ENCODE measurements around the gene TIMM13.

Gene TIMM13

DNA sequence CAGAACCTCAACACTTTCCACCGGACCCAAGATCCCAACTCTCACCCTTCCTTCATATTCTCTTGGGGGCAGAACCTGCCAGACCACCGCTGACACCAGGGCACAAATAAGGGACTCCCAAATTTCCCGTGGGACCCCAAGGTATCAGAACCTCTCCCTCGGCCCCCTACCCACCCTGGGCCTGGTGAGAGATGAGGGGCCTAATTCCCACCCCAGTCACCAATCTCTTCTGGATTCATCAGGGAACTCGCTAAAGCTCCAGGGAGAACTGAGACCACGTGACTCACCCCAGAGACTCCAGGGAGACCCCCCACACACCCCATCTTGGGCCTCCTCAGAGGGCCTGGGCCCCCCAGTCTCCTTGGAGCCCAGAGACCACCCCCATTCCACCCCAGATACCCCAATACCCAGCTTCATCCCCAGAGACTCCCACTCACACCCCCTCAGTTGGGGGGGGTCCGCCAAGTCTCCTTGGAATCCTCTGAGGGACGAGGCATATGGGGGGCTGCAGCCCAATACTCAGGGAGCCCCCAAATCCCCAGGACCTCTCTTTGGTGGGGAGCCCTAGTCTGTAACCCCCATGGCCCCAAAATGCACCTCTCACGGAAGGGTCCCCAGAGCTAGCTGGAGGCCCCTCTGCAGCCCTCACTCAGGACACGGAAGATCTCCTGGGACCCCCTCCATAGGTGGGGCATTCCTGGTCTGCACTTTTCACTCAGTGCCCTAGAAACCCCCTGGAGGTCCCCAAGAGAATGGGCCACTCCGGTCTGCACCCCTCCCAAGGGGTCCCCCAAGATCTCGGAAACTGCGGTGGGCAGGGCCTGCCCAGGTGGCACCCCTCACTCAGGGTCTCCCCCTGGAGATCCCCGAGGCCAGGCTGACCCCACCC, 27.8 kb upstream of the TIMM13 start:
- no peak for DNase-seq

- DNase-seq, result no peak
Observed at GRCh38 chr19:2454199-2454961, 27.0 kb upstream of the TIMM13 start.

DNA sequence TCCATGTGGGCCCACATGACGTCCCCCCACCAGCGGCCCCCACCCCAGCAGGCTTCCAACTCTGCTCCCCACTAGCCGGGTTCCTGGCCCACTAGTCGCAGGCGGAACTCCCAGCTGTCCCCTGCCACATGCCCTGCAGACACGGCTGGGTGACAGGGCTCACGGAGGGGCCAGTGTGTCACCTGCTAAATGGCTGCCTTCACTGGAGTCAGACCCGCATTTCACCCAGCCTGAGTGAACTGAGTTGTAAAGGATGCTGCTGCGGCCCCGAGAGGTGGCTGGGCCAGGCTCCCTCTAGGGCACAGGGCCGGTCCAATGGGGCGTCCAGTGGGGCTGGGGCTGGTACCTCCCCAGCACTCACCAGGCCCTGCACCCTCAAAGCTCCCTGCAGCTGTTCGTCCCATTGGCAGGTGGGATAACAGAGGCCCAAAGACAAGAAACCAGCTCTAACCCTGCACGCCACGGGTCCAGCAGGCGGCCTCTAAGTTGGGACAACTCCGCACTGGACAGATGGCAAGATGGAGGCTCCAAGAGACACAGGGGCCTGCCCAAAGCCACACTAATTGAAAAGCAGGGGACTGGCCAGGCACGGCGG, 26.1 kb upstream of the TIMM13 start:
- DNase-seq, result no peak

DNA sequence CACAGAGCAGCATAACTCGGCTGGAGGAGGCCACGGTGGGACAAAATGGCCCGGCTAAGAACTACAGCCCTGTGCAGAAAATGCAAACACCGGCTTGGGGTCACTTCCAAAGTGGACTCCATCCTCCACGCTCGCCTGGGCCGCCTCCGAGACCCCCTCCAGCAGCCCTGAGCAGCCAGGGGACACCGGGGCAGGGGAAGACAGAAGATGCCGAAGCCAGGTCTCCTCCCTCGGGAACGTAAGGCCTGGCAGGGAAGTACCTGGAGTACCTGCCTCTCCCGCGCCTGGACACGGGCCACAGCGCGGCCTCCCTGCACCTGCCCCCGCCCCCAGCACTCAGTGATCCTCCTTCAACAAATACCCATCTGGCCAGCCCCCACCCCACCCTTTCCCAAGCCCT, 24.4 kb upstream of the TIMM13 start:
- no peak for DNase-seq

GRCh38 chr19:2451138-2451537, 23.8 kb upstream of the TIMM13 start:
- DNase-seq, result no peak

DNA sequence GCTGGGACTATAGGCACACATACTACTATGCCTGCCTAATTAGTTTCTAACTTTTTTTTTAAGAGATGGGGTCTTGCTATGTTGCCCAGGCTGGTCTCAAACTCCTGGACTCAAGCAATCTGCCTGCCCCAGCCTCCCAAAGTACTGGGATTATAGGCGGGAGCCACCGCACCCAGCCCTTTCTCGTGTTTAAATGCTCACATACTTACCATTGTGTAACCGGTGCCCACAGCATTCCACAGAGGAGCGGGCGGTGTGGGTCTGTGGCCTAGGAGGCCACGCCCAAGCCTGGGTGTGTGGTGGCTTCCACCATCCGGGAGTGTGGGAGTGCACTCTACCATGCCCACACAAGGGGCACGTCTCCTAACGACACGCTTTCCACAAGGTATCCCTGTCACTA, 21.6 kb upstream of the TIMM13 start:
- DNase-seq, result no peak

DNA sequence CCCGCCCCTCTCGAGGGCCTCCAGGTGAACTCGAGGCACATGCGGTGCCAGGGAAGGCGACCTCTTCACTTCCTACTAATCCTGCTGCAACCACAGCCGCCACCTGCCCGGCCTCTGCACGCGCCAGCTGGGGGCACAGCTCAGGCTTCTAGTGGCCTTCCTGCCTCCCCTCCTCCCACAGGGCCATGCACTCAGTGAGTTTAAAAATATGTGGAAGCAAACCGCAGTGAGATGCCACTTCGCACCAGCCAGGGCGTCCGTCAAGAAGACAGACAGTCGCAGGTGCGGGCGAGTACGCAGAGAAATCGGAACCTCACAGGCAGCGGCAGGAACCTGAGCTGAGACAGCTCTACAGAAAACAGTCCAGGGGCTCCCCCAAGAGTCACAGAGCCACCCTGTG, 19.0 kb upstream of the TIMM13 start:
- no peak for DNase-seq

DNA sequence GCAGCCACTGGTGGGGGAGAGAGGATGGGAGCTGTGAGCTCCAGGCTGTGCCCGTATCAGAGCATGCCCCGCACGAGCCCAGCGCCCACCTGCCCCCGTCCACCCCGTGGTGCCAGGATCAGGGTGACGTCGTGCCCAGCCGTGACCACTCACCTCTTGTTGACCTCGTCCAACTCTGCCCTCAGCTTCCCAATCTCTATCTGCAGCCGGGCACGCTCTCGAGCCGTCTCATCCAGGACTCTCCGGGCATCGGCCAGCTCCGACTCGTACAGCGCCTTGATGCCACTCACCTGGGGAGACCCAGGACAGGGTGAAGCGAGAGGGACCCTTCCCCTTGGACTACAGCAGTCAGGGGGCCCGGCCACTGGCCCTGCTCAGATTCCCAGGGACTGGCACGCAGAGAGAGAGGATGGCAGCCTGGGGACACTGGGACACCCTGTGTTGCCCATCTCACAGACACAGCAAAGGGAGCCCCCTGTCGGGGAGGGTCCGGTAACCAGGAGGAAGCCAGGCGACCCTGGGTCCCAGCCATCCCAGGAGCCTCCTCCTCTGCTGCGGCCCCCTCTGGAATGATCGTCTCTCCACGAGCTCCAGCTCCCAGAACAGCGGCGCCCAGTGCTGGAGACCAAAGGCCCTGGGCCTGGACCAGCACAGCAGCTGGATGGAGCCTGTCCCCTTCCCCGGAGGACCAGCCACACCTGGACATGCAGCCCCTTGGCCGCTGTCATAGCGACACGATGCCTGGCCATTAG, 17.0 kb upstream of the TIMM13 start:
- no peak for DNase-seq

DNA sequence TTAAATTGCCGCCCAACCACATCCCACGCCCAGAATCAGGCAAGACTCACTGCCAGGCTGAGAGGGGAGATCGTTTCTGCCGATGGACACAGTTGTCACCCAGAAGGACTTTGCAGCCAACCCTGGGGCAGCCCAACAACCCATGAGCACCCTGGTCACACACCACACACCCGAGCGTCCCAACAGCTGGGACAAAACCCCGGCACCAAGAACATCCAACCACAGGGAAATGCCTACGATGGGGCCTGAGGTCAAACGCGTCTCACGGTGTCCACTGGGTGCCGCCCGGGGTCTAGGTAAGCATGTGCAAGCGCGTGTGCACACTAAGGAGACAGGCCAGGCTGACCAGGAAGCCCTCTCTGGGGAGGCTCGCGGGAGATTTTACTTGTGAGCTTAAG, 16.4 kb upstream of the TIMM13 start:
- DNase-seq, result no peak

DNA sequence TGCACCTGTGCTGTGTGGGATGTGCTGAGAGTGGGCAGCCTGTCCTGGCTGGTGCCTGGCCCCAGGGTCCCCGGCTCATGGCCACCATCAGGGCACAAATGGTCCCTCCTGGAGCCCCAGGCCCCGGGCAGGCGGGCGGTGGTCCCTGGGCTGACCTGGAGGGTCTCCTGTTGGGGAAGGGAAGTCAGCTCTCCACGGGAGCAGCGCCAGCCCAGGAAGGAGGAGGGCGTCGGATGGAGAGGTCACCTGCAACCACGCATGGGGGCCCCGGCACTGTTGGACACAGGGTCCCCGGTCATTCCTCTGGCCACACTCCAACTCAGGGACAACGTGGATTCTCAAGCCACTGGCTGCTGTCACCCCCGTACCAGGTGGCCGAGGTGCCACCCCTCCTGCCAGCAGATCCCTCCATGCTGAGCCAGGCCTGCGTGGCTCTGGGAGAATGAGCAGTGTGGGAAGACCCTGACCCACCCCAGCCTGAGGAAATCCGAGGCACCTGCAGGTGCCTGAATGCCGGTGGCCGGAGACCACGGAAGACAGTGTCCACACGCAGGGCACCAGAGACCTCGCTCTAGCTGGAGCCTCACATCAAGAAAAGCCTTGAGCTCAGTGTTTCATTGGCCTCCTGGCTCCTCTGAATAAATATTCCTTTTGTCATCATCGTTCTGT, 15.9 kb upstream of the TIMM13 start:
- no peak for DNase-seq

DNA sequence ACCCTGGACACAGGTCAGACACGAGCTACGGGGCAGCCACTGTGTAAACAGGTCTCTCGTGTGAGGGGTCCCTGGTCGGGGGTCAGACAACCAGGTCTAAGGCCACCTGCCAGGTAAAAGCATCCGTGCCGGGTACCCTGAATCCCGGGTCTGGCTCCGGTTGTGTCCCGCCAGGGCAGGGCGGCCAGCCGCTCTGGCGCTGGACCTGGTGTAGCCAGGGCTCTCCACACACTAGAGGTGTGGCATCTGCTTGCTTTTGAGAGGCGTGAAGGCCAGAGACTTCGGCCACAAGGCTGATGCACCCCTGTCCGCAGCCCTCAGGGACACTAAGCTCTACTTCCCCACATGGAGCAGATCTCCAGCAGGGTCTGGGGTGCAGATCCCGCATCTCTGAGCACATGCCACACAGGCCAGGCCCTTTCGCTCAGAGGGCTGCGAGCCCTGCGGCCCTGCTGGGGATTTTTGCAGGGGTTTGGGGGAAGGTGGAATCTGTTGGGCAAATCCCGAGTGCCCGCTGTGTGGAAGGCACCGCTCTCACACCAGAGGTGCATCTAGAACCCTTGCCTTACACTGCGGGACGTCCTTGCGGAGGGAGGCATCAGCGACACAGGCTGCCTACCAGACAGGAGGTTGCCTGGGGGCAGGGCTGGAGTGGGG, 13.8 kb upstream of the TIMM13 start:
- DNase-seq, result no peak

DNA sequence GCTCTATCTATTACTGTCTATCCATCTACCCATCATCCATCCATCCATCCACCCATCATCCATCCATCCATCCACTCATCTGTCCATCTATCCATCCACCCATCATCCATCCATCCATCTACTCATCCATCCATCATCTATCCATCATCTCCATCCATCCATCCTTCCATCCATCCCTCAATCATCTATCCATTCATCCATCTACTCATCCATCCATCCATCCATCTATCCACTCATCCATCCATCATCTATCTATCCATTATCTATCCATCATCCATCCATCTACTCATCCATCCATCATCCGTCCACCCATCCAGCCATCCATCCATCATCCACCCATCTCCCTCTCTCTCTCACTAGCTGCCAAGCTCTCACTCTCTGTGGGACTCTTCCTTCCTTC, 13.1 kb upstream of the TIMM13 start:
- no peak for DNase-seq

DNA sequence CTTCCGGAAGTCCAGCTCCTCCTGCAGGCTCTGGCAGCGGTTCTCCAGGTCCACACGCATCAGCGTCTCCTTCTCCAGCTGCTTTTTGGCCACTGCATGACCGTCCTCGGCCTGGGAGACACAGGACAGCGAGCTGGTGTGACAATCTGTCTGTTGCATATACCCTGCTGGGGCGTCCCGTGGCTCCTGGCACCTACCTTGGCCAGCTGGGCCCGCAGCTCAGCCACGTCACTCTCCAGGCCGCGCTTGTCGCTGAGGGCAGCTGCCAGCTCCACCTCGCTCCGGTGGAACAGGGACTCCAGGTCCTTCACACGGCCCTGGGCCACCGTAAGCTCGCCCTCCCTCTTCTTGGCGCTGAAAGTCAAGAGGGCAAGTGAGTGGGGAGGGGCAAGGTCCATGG, 10.8 kb upstream of the TIMM13 start:
- DNase-seq, result no peak

DNA sequence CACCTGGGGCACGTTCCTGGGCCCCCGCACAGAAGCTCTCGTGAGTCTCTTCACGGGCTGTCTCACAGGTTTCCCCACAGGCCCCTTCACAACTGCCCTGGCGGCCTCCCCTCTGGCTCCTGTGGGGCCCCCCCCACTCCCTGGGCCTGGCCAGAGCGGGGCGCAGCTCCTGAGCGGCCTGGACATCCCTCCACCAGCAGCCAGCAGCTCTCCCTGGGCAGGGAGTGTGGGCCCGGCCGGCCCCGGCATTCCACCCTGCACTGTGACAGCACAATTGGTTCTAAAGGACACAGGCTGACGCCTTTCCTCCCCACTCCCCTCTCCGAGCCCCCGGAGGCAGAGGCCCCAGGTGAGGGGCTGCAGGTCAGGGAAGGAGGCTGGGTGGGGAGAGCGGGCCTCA, 9.5 kb upstream of the TIMM13 start:
- DNase-seq, result no peak

DNA sequence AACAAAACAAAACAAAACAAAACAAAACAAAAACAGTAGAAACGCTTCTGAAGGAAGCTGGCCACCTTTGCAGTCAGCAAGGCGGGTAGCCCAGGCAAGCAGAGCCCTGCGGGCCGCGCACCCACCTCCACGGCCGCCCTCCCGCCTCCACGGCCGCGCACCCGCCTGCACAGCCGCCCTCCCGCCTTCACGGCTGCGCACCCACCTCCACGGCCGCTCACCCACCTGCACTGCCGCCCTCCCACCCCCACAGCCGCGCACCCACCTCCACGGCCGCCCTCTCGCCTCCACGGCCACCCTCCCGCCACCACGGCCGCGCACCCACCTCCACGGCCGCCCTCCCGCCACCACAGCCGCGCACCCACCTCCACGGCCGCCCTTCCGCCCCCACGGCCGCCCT, 9.0 kb upstream of the TIMM13 start:
- no peak for DNase-seq

DNA sequence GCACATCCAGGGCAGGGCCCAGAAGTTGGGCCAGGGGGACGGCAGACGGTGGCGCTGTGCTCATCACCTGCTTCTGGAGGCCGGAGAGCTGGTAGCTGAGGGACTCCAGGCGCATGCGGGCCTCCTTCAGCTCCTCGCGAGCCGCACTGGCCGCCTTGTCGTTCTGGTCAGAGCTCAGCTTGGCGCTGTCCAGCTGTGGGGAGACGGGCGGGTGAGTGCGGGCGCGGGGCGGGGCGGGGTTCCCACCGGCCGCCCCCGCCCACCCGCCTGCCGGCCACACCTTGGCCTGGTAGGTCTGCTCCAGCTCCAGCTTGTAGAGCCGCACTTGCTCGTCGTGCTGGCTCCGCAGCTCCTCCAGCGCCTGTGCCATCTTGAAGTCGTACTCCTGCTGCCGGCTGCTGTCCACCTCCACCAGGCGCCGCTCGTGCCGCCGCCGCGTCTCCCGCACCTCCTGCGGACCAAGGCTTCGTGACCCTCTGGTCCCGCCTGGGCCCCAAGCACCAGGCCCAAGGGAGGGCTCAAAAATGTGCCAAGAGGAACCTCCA, 7.4 kb upstream of the TIMM13 start:
- no peak for DNase-seq

DNA sequence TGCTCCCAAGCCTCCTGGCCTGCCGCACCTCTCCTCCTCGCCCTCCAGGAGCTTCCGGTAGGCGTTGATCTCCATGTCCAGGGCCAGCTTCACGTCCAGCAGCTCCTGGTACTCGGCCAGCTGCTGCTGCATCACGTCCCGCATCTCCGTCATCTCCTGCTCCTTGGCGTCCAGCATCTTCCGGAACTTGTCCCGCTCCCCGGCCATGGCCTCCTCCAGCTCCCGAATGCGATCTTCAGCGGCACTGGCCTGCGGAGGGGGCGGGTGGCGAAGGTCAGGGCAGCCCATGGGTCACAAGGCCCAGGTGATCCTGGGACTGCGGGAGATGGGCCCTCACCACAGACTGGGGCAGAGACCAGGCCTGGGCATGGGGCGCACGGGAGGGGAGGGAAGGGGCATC, 6.9 kb upstream of the TIMM13 start:
- DNase-seq, result no peak

GRCh38 chr19:2433854-2434253, 6.5 kb upstream of the TIMM13 start:
- DNase-seq, result no peak

GRCh38 chr19:2432131-2432848, 4.9 kb upstream of the TIMM13 start:
- no peak for DNase-seq

DNA sequence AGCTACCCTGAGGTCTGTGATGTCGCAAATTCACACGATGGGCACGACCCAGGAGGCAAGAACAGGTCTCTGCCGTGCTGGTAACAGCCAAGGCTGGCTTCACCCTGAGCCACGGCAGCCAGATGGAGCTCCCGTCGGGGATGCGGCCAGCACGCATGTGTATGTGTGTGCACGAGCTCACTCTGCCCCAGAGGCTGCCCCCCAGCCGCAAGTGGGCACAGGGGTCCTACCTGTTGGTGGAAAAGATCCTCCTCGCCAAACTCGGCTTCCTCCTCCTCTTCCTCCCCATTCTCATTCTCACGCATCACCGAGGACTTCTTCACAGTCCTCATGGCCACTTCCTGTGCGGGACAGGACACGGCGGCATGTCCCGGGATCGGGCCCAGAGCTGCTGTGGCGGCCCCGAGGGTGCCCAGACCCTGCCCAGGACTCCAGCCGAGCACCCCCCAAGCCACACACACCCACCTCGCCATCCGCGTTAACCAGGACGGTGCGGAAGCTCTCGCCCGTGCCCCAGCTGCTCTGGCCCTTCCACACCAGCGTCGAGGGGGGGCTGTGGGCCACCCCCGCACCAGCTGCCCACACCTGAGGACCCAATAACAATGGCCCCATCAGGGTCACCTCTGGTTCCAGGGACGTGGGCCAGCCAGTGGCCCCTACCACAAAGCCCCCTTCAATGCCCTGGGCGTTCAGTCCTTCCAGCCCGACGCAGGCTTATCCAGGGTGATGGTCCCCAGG, 4.1 kb upstream of the TIMM13 start:
- no peak for DNase-seq
